HepG2 (cell line): ENCODE data around the gene ZBTB4. TPM values are rescaled to one million over a fixed set of nuclear protein-coding genes. Genes with fewer than 3 reads are reported as not detected.

Source experiments
- BCL6 ChIP-seq: IDR thresholded peaks from 2 replicates; pipeline ENCODE4 v1.6.1; 2016; ENCODE audit warnings: missing genetic modification reagents, missing compliant biosample characterization
- BRD4 ChIP-seq: sonication (generic); formaldehyde crosslinking; IDR thresholded peaks from 2 replicates; pipeline ENCODE4 v1.4.0; 2020; ENCODE audit warnings: missing genetic modification reagents
- CAMTA2 ChIP-seq: sonication (generic); formaldehyde crosslinking; IDR thresholded peaks from 2 replicates; pipeline ENCODE4 v1.4.0; 2020; ENCODE audit warnings: mild to moderate bottlenecking, missing genetic modification reagents, borderline replicate concordance
- ELF1 ChIP-seq: sonication (generic); formaldehyde crosslinking; IDR thresholded peaks from 2 replicates; pipeline ENCODE4 v1.4.0; 2020; ENCODE audit warnings: missing genetic modification reagents
- ELF4 ChIP-seq: sonication (generic); formaldehyde crosslinking; IDR thresholded peaks from 2 replicates; pipeline ENCODE4 v1.5.0; 2020; ENCODE audit warnings: missing genetic modification reagents, mild to moderate bottlenecking, moderate library complexity, borderline replicate concordance
- KLF12 ChIP-seq: sonication (generic); formaldehyde crosslinking; IDR thresholded peaks from 2 replicates; pipeline ENCODE4 v1.4.0; 2020; ENCODE audit warnings: missing genetic modification reagents, borderline replicate concordance
- NAIF1 ChIP-seq: sonication (generic); formaldehyde crosslinking; IDR thresholded peaks from 2 replicates; pipeline ENCODE4 v1.5.0; 2020; ENCODE audit warnings: mild to moderate bottlenecking, missing genetic modification reagents, borderline replicate concordance
- NCOA2 ChIP-seq: sonication (generic); formaldehyde crosslinking; IDR thresholded peaks from 2 replicates; pipeline ENCODE4 v1.8.0; 2022; ENCODE audit warnings: inconsistent platforms
- NFATC3 ChIP-seq: sonication (generic); formaldehyde crosslinking; IDR thresholded peaks from 2 replicates; pipeline ENCODE4 v1.5.1; 2020; ENCODE audit warnings: mild to moderate bottlenecking, missing genetic modification reagents
- NFE2 ChIP-seq: sonication (generic); formaldehyde crosslinking; IDR thresholded peaks from 2 replicates; pipeline ENCODE4 v1.4.0; 2020; ENCODE audit warnings: missing genetic modification reagents
- NONO ChIP-seq, 2 experiments: fragments of 450-650 bp in 1 of 2; sonication (generic) in 1 of 2; formaldehyde crosslinking in 1 of 2; IDR thresholded peaks in 1 of 2; conservative IDR thresholded peaks in 1 of 2; 2 replicates each; pipeline versions ENCODE4 v1.6.1 to v1.8.0; 2017 to 2022; ENCODE audit warnings: mild to moderate bottlenecking in 1 of 2, missing genetic modification reagents in 1 of 2, moderate library complexity in 1 of 2
- NR2C2 ChIP-seq: sonication (generic); formaldehyde crosslinking; IDR thresholded peaks from 2 replicates; pipeline ENCODE4 v1.4.0; 2020; ENCODE audit warnings: missing genetic modification reagents, mild to moderate bottlenecking, moderate library complexity, borderline replicate concordance
- POLR2AphosphoS5 ChIP-seq: IDR thresholded peaks from 2 replicates; pipeline ENCODE4 v1.6.1; 2012; ENCODE audit warnings: low read depth, low read length
- PPARG ChIP-seq: conservative IDR thresholded peaks from 2 replicates; pipeline ENCODE4 v1.6.1; 2016; ENCODE audit warnings: missing biosample characterization, missing genetic modification reagents
- PTBP1 ChIP-seq: fragments of 200-400 bp; formaldehyde crosslinking; IDR thresholded peaks from 2 replicates; pipeline ENCODE4 v1.6.1; 2018; ENCODE audit warnings: low read length, low read depth; ENCODE audit not compliant: poor library complexity, severe bottlenecking
- REPIN1 ChIP-seq: sonication (generic); formaldehyde crosslinking; IDR thresholded peaks from 2 replicates; pipeline ENCODE4 v1.8.0; 2022; ENCODE audit warnings: missing genetic modification reagents, low read depth, mild to moderate bottlenecking, borderline replicate concordance
- RXRA ChIP-seq: sonication (generic); formaldehyde crosslinking; IDR thresholded peaks from 2 replicates; pipeline ENCODE4 v1.5.1; 2020; ENCODE audit warnings: missing genetic modification reagents
- SMAD9 ChIP-seq: sonication (generic); formaldehyde crosslinking; IDR thresholded peaks from 2 replicates; pipeline ENCODE4 v1.5.1; 2020; ENCODE audit warnings: mild to moderate bottlenecking, missing genetic modification reagents
- SYNCRIP ChIP-seq: fragments of 200-400 bp; formaldehyde crosslinking; IDR thresholded peaks from 2 replicates; pipeline ENCODE4 v1.6.1; 2018; ENCODE audit warnings: mild to moderate bottlenecking, low read depth, low read length; ENCODE audit not compliant: insufficient read depth
- ZBTB38 ChIP-seq: sonication (generic); formaldehyde crosslinking; IDR thresholded peaks from 2 replicates; pipeline ENCODE4 v1.5.1; 2020; ENCODE audit warnings: mild to moderate bottlenecking, missing genetic modification reagents
- ZNF460 ChIP-seq: sonication (generic); formaldehyde crosslinking; IDR thresholded peaks from 2 replicates; pipeline ENCODE4 v1.5.1; 2020; ENCODE audit warnings: missing genetic modification reagents, mild to moderate bottlenecking, borderline replicate concordance
- ZNF660 ChIP-seq: sonication (generic); formaldehyde crosslinking; IDR thresholded peaks from 2 replicates; pipeline ENCODE4 v1.5.1; 2020; ENCODE audit warnings: mild to moderate bottlenecking, low read depth, missing genetic modification reagents, borderline replicate concordance
- ZNF724P ChIP-seq: sonication (generic); formaldehyde crosslinking; IDR thresholded peaks from 2 replicates; pipeline ENCODE4 v1.8.0; 2022; ENCODE audit warnings: missing genetic modification reagents, borderline replicate concordance
- ZNF746 ChIP-seq: sonication (generic); formaldehyde crosslinking; IDR thresholded peaks from 2 replicates; pipeline ENCODE4 v1.8.0; 2022; ENCODE audit warnings: mild to moderate bottlenecking, missing genetic modification reagents
- polyA plus RNA-seq, 8 experiments: library from polyadenylated mRNA; depleted of rRNA in 3 of 8; stranded (reverse) in 7 of 8; unstranded in 1 of 8; fragments of >200 nt; fragmentation: Illumina TruSeq in 4 of 8; extraction: Trizol in 4 of 8; gene quantifications; 2 replicates each; pipeline versions ENCODE4 v1.2.1 to v1.2.3, GENCODE V29; 2011 to 2016; ENCODE audit warnings: low read depth in 4 of 8, missing spikeins in 1 of 8, mixed read lengths in 1 of 8; ENCODE audit not compliant: insufficient read depth in 1 of 8
- total RNA-seq, 5 experiments: library from RNA; depleted of rRNA; stranded (reverse); fragments of >200 nt; fragmentation: Illumina TruSeq; extraction: Trizol; gene quantifications; 2 replicates each; pipeline ENCODE4 v1.2.3, GENCODE V29; 2016; ENCODE audit warnings: low read depth in 1 of 5
- TF ChIP-seq, protein P1 (sequence below): sonication (generic); formaldehyde crosslinking; IDR thresholded peaks from 2 replicates; pipeline ENCODE4 v1.5.0; 2020; ENCODE audit warnings: missing genetic modification reagents
- TF ChIP-seq, protein P2 (sequence below): sonication (generic); formaldehyde crosslinking; IDR thresholded peaks from 2 replicates; pipeline ENCODE4 v1.4.0; 2020; ENCODE audit warnings: missing genetic modification reagents

ZBTB4 gene
- total and polyA plus RNA-seq, 2 of the 13 experiments (the other 11 are each of a cell fraction or from before 2014, with no cell fraction given) = 4.3 to 7.4 TPM

DNA sequence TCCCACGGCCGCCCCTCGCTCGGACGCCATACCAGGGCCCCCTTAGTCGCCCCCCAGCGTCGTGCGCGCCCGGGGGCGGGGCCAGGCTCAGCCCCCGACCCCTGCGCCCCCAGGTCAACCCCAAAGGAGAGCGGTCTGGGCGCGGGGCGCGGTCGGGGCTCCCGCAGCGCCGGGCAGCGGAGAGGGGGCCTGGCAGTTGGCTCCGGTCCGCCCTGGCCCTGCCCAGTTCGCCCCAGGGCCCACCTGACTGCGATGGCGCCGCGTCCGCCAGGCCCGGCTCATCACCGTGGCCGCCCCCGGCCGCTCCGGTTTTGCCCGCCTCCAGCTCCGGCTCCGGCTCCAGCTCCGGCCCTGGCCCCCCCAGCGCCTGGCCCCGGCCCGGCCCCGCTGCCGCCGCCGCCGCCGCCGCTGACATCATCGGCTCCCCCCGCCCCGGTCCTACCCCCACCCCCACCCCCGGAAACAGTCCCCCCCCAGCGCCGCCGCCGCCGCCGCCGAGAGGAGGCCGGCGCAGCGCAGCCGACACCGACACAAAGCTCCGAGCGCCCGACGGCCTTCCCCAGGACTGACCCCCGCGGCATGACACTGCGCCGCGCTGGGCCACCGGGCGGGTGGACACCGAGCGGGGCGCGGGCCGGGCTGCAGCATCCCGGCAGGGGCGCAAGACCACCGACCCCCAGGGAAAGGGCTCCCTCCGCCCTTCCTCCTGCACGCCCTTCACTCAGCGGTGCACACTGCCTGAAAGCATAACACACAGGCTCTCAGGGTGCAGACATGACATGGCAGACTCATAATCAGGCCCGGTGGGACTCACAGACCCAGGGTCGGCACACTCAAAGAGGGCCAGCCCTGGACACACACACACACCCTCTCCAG, at the start of gene ZBTB4 (continued):
- TF ChIP-seq BCL6 (CRISPR knock-in tag) (no peak), SMAD9 (CRISPR knock-in tag) (no peak), RXRA (peak; percentile 45; the same call in 1 of the 2 replicates), BRD4 (CRISPR knock-in tag) (no peak), ZNF460 (no peak), SYNCRIP (no peak), ELF1 (no peak), ZNF660 (CRISPR knock-in tag) (no peak), ZBTB38 (CRISPR knock-in tag) (peak; percentile 32; the same call in 1 of the 2 replicates), NFATC3 (no peak), ZNF724P (CRISPR knock-in tag) (no peak), REPIN1 (no peak), NAIF1 (no peak), PPARG (CRISPR knock-in tag) (no peak), ZNF746 (CRISPR knock-in tag) (no peak), POLR2AphosphoS5 (no peak), NCOA2 (no peak), NFE2 (0 out of 2 replicates have a peak, but pooled peaks have one; percentile 15), PTBP1 (no peak), ELF4 (CRISPR knock-in tag) (no peak), NR2C2 (CRISPR knock-in tag) (no peak), NONO (IDR thresholded peaks at IDR 0.05) (no peak), NONO (CRISPR knock-in tag; conservative IDR thresholded peaks at IDR 0.05) (no peak; the same call in 1 of the 2 replicates), KLF12 (CRISPR knock-in tag) (no peak), CAMTA2 (no peak; the same call in 1 of the 2 replicates)
- TF ChIP-seq, protein P1, sequence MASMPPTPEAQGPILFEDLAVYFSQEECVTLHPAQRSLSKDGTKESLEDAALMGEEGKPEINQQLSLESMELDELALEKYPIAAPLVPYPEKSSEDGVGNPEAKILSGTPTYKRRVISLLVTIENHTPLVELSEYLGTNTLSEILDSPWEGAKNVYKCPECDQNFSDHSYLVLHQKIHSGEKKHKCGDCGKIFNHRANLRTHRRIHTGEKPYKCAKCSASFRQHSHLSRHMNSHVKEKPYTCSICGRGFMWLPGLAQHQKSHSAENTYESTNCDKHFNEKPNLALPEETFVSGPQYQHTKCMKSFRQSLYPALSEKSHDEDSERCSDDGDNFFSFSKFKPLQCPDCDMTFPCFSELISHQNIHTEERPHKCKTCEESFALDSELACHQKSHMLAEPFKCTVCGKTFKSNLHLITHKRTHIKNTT (CRISPR knock-in tag) = no peak
- TF ChIP-seq, protein P2, sequence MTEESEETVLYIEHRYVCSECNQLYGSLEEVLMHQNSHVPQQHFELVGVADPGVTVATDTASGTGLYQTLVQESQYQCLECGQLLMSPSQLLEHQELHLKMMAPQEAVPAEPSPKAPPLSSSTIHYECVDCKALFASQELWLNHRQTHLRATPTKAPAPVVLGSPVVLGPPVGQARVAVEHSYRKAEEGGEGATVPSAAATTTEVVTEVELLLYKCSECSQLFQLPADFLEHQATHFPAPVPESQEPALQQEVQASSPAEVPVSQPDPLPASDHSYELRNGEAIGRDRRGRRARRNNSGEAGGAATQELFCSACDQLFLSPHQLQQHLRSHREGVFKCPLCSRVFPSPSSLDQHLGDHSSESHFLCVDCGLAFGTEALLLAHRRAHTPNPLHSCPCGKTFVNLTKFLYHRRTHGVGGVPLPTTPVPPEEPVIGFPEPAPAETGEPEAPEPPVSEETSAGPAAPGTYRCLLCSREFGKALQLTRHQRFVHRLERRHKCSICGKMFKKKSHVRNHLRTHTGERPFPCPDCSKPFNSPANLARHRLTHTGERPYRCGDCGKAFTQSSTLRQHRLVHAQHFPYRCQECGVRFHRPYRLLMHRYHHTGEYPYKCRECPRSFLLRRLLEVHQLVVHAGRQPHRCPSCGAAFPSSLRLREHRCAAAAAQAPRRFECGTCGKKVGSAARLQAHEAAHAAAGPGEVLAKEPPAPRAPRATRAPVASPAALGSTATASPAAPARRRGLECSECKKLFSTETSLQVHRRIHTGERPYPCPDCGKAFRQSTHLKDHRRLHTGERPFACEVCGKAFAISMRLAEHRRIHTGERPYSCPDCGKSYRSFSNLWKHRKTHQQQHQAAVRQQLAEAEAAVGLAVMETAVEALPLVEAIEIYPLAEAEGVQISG (CRISPR knock-in tag) = no peak
